ENCODE measurements around the gene SYNM.
A peak's percentile ranks its signal among the peaks of the same experiment; 100 is the strongest.

The SYNM gene

DNA sequence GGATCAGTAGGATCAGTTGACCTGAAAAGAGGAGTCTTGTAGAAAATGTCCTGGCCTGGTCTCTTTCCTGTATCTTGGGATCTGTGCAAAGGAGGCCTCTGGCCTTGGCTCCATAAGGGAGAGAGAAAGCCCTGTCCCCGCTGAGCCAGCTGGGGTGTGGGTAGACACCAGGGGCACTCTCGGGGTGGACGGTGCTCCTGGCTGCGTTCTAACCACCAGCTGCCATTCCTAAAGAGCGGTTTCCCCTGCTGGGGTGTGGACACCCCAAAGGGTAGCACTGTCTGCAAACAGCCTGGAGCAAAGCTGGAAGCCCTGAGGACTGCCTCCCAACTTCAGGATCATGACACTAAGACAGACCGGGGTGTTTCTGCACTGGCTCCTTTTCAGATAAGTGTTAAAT is 23.5 kb downstream of the SYNM start:
- Histone ChIP-seq H3K9ac (ENCODE audit: low read depth, low read length, poor library complexity) (no peak overlapping the region), H3K36me3 (replicated peaks in 1 of 2; ENCODE audit: control insufficient read depth in 2 of 2, insufficient read depth in 2 of 2, low read length in 2 of 2) (peaks cover 1 to 59% of the 10 kb centered on the region in 2 donors), H3K18ac (ENCODE audit: low read length) (peak overlapping the region; percentile 36), H2BK120ac (ENCODE audit: low read depth, low read length) (no peak overlapping the region), H2AFZ (ENCODE audit: low read length) (no peak overlapping the region), H4K91ac (ENCODE audit: low read depth, low read length, poor library complexity) (no peak overlapping the region), H2BK12ac (ENCODE audit: low read length) (no peak overlapping the region), H3K79me1 (ENCODE audit: low read depth, low read length) (no peaks in the 10 kb centered on the region), H3K23ac (ENCODE audit: low read depth, low read length, poor library complexity) (no peak overlapping the region), H3K4me2 (ENCODE audit: insufficient read depth, low read length, poor library complexity, severe bottlenecking) (no peak overlapping the region), H2AK5ac (ENCODE audit: low read depth, low read length) (no peak overlapping the region), H3K9me3 (replicated peaks in 1 of 2; ENCODE audit: control insufficient read depth in 2 of 2, insufficient read depth in 1 of 2, low read depth in 1 of 2, low read length in 2 of 2) (peaks cover 0 to 7% of the 10 kb centered on the region in 2 donors), H2BK15ac (ENCODE audit: low read length) (no peak overlapping the region), H3K14ac (ENCODE audit: low read length) (no peak overlapping the region), H3K27me3 (ENCODE audit: control insufficient read depth in 3 of 3, insufficient read depth in 3 of 3, low read depth in 1 of 3, low read length in 3 of 3) (no peaks in the 10 kb centered on the region), H3K4me3 (ENCODE audit: low read length in 2 of 2) (no peak overlapping the region), H2BK5ac (ENCODE audit: low read length) (no peak overlapping the region), H3K4ac (ENCODE audit: low read length) (no peak overlapping the region), H4K8ac (ENCODE audit: low read depth, low read length) (no peak overlapping the region), H3K4me1 (ENCODE audit: control insufficient read depth in 2 of 2, insufficient read depth in 1 of 2, low read depth in 1 of 2, low read length in 2 of 2) (peaks cover 19 to 29% of the 10 kb centered on the region in 2 donors), H3K27ac (replicated peaks; ENCODE audit: low read length) (no peak overlapping the region)
- no CpG with 5 or more reads among the region's 6 CpGs for WGBS, 2 donors (ENCODE audit: extremely low coverage in 2 of 2, insufficient read length in 2 of 2, insufficient replicate concordance in 1 of 2)
- no peak for DNase-seq (ENCODE audit: low spot score)

DNA sequence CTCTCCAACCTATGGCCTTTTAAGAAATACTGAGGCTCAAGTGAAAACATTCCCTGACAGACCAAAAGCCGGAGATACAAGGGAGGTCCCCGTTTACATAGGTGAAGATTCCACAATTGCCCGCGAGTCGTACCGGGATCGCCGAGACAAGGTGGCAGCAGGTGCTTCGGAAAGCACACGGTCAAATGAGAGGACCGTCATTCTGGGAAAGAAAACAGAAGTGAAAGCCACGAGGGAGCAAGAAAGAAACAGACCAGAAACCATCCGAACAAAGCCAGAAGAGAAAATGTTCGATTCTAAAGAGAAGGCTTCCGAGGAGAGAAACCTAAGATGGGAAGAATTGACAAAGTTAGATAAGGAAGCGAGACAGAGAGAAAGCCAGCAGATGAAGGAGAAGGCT is 24.8 kb downstream of the SYNM start:
- Histone ChIP-seq H3K4ac (ENCODE audit: low read length) (no peak overlapping the region), H3K4me2 (ENCODE audit: insufficient read depth, low read length, poor library complexity, severe bottlenecking) (no peak overlapping the region), H2BK15ac (ENCODE audit: low read length) (no peak overlapping the region), H3K4me3 (ENCODE audit: low read length in 2 of 2) (no peak overlapping the region), H2BK120ac (ENCODE audit: low read depth, low read length) (no peak overlapping the region), H3K36me3 (replicated peaks in 1 of 2; ENCODE audit: control insufficient read depth in 2 of 2, insufficient read depth in 2 of 2, low read length in 2 of 2) (peaks cover 1 to 65% of the 10 kb centered on the region in 2 donors), H3K14ac (ENCODE audit: low read length) (no peak overlapping the region), H3K18ac (ENCODE audit: low read length) (no peak overlapping the region), H3K23ac (ENCODE audit: low read depth, low read length, poor library complexity) (no peak overlapping the region), H3K9ac (ENCODE audit: low read depth, low read length, poor library complexity) (no peak overlapping the region), H2BK12ac (ENCODE audit: low read length) (no peak overlapping the region), H3K27me3 (ENCODE audit: control insufficient read depth in 3 of 3, insufficient read depth in 3 of 3, low read depth in 1 of 3, low read length in 3 of 3) (no peaks in the 10 kb centered on the region), H3K9me3 (replicated peaks in 1 of 2; ENCODE audit: control insufficient read depth in 2 of 2, insufficient read depth in 1 of 2, low read depth in 1 of 2, low read length in 2 of 2) (peaks cover 0 to 7% of the 10 kb centered on the region in 2 donors), H3K4me1 (ENCODE audit: control insufficient read depth in 2 of 2, insufficient read depth in 1 of 2, low read depth in 1 of 2, low read length in 2 of 2) (peaks cover 8 to 18% of the 10 kb centered on the region in 2 donors), H3K79me1 (ENCODE audit: low read depth, low read length) (no peaks in the 10 kb centered on the region), H4K91ac (ENCODE audit: low read depth, low read length, poor library complexity) (no peak overlapping the region), H4K8ac (ENCODE audit: low read depth, low read length) (no peak overlapping the region), H2BK5ac (ENCODE audit: low read length) (no peak overlapping the region), H2AFZ (ENCODE audit: low read length) (no peak overlapping the region), H3K27ac (replicated peaks; ENCODE audit: low read length) (no peak overlapping the region), H2AK5ac (ENCODE audit: low read depth, low read length) (no peak overlapping the region)
- no CpG with 5 or more reads among the region's 16 CpGs for whole genome bisulfite sequencing, 2 donors (ENCODE audit: extremely low coverage in 2 of 2, insufficient read length in 2 of 2, insufficient replicate concordance in 1 of 2)
- no peak for DNase-seq (ENCODE audit: low spot score)

DNA sequence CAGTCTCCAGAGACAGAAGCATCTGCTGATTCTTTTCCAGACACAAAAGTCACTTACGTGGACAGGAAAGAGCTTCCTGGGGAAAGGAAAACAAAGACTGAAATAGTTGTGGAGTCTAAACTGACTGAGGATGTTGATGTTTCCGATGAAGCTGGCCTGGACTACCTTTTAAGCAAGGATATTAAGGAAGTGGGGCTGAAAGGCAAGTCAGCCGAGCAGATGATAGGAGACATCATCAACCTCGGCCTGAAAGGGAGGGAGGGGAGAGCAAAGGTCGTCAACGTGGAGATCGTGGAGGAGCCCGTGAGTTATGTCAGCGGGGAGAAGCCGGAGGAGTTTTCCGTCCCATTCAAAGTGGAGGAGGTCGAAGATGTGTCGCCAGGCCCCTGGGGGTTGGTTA is 25.4 kb downstream of the SYNM start:
- no peak overlapping the region for H3K18ac ChIP-seq (ENCODE audit: low read length)
- H3K27ac ChIP-seq (replicated peaks; ENCODE audit: low read length): no peak overlapping the region
- H3K4me2 ChIP-seq (ENCODE audit: insufficient read depth, low read length, poor library complexity, severe bottlenecking): no peak overlapping the region
- no peaks in the 10 kb centered on the region for H3K27me3 ChIP-seq (ENCODE audit: control insufficient read depth in 3 of 3, insufficient read depth in 3 of 3, low read depth in 1 of 3, low read length in 3 of 3)
- peaks cover 0 to 7% of the 10 kb centered on the region in 2 donors for H3K9me3 ChIP-seq (replicated peaks in 1 of 2; ENCODE audit: control insufficient read depth in 2 of 2, insufficient read depth in 1 of 2, low read depth in 1 of 2, low read length in 2 of 2)
- no peak overlapping the region for H2AFZ ChIP-seq (ENCODE audit: low read length)
- H4K8ac ChIP-seq (ENCODE audit: low read depth, low read length): no peak overlapping the region
- no peak overlapping the region for H2BK5ac ChIP-seq (ENCODE audit: low read length)
- no peak overlapping the region for H2BK120ac ChIP-seq (ENCODE audit: low read depth, low read length)
- no peak overlapping the region for H2BK12ac ChIP-seq (ENCODE audit: low read length)
- peaks cover 6 to 17% of the 10 kb centered on the region in 2 donors for H3K4me1 ChIP-seq (ENCODE audit: control insufficient read depth in 2 of 2, insufficient read depth in 1 of 2, low read depth in 1 of 2, low read length in 2 of 2)
- H4K91ac ChIP-seq (ENCODE audit: low read depth, low read length, poor library complexity): no peak overlapping the region
- no peak overlapping the region for H2BK15ac ChIP-seq (ENCODE audit: low read length)
- H3K4ac ChIP-seq (ENCODE audit: low read length): no peak overlapping the region
- H3K4me3 ChIP-seq (ENCODE audit: low read length in 2 of 2): no peak overlapping the region
- H2AK5ac ChIP-seq (ENCODE audit: low read depth, low read length): no peak overlapping the region
- H3K14ac ChIP-seq (ENCODE audit: low read length): no peak overlapping the region
- no peak overlapping the region for H3K9ac ChIP-seq (ENCODE audit: low read depth, low read length, poor library complexity)
- H3K23ac ChIP-seq (ENCODE audit: low read depth, low read length, poor library complexity): no peak overlapping the region
- peaks cover 1 to 67% of the 10 kb centered on the region in 2 donors for H3K36me3 ChIP-seq (replicated peaks in 1 of 2; ENCODE audit: control insufficient read depth in 2 of 2, insufficient read depth in 2 of 2, low read length in 2 of 2)
- no peak for DNase-seq (ENCODE audit: low spot score)
- no CpG with 5 or more reads among the region's 13 CpGs for WGBS, 2 donors (ENCODE audit: extremely low coverage in 2 of 2, insufficient read length in 2 of 2, insufficient replicate concordance in 1 of 2)
- no peaks in the 10 kb centered on the region for H3K79me1 ChIP-seq (ENCODE audit: low read depth, low read length)

DNA sequence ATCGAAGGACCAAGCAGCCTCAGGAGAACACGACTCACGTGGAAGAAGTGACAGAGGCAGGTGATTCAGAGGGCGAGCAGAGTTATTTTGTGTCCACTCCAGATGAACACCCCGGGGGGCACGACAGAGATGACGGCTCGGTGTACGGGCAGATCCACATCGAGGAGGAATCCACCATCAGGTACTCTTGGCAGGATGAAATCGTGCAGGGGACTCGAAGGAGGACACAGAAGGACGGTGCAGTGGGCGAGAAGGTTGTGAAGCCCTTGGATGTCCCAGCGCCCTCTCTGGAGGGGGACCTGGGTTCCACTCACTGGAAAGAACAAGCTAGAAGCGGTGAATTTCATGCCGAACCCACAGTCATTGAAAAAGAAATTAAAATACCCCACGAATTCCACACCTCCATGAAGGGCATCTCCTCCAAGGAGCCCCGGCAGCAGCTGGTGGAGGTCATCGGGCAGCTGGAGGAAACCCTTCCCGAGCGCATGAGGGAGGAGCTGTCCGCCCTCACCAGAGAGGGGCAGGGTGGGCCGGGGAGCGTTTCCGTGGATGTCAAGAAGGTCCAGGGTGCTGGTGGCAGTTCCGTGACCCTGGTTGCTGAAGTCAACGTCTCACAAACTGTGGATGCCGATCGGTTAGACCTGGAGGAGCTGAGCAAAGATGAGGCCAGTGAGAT is 26.0 kb downstream of the SYNM start:
- no CpG with 5 or more reads among the region's 30 CpGs for WGBS, 2 donors (ENCODE audit: extremely low coverage in 2 of 2, insufficient read length in 2 of 2, insufficient replicate concordance in 1 of 2)
- DNase-seq (ENCODE audit: low spot score): no peak
- no peaks in the 10 kb centered on the region for H3K79me1 ChIP-seq (ENCODE audit: low read depth, low read length)

More for the DNA sequence above, 26.0 kb downstream of the SYNM start:
- Histone ChIP-seq H3K14ac (ENCODE audit: low read length) (no peak overlapping the region), H2BK5ac (ENCODE audit: low read length) (peak overlapping the region; percentile 6), H3K23ac (ENCODE audit: low read depth, low read length, poor library complexity) (peak overlapping the region; percentile 14), H3K27me3 (ENCODE audit: control insufficient read depth in 3 of 3, insufficient read depth in 3 of 3, low read depth in 1 of 3, low read length in 3 of 3) (no peaks in the 10 kb centered on the region), H2AFZ (ENCODE audit: low read length) (no peak overlapping the region), H4K91ac (ENCODE audit: low read depth, low read length, poor library complexity) (no peak overlapping the region), H3K4me1 (ENCODE audit: control insufficient read depth in 2 of 2, insufficient read depth in 1 of 2, low read depth in 1 of 2, low read length in 2 of 2) (peaks cover 4 to 11% of the 10 kb centered on the region in 2 donors), H2AK5ac (ENCODE audit: low read depth, low read length) (no peak overlapping the region), H2BK12ac (ENCODE audit: low read length) (no peak overlapping the region), H3K4me2 (ENCODE audit: insufficient read depth, low read length, poor library complexity, severe bottlenecking) (no peak overlapping the region), H4K8ac (ENCODE audit: low read depth, low read length) (no peak overlapping the region), H3K4ac (ENCODE audit: low read length) (no peak overlapping the region), H2BK120ac (ENCODE audit: low read depth, low read length) (no peak overlapping the region), H3K27ac (replicated peaks; ENCODE audit: low read length) (no peak overlapping the region), H3K36me3 (replicated peaks in 1 of 2; ENCODE audit: control insufficient read depth in 2 of 2, insufficient read depth in 2 of 2, low read length in 2 of 2) (peaks cover 1 to 67% of the 10 kb centered on the region in 2 donors), H3K9ac (ENCODE audit: low read depth, low read length, poor library complexity) (no peak overlapping the region), H2BK15ac (ENCODE audit: low read length) (no peak overlapping the region), H3K18ac (ENCODE audit: low read length) (no peak overlapping the region), H3K4me3 (ENCODE audit: low read length in 2 of 2) (no peak overlapping the region), H3K9me3 (replicated peaks in 1 of 2; ENCODE audit: control insufficient read depth in 2 of 2, insufficient read depth in 1 of 2, low read depth in 1 of 2, low read length in 2 of 2) (peaks cover 0 to 7% of the 10 kb centered on the region in 2 donors)
